ENCODE results near the gene NT5C1A. TPM values are rescaled to one million over a fixed set of nuclear protein-coding genes. Genes with fewer than 3 reads are reported as not detected.

Gene NT5C1A
- total RNA-seq (2021) (not detected in 2 replicates), Bru-seq, nascent RNA (not detected), BruChase-seq, experiment 1, labeled RNA remaining after a 2-hour chase (not detected), BruChase-seq, experiment 2, labeled RNA remaining after a 6-hour chase (not detected)
- long read RNA-seq, result 0 reads

DNA sequence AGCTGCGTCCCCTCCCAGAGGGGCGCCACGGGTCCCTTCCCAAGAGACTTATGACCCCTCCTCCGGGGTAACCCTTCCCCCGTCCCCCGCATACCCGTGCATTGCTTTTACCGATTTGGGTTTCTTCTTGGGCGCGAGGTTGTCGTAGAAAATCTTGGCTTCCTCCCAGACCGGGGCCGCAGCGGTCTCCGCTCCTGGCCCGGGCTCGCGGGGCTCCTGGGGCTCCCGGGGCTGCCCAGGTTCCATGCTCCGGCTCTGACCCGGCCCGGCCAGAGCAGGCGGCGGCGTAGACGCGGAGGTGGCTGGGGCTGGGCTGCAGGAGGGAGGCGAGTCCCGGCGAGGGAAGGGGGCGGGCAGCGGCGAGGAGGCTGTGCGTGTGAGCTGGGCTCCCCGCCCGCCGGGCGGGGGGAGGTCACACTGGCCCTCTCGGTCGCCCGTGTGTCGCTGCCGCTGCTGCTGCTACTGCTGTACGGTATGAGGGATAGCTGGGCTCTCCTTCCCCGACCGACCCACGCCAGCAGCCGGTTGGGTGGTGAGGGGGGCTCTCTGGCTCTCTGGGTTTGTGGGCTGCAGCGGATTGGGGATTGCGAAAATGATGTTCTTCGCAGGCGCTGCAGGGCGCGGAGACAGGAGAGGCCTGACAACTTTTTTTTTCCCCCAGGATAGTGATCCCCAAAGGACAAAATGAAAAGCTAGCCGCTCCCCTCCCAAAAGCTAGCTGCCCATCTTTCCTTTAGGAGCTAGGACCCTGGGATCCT is at the start of gene NT5C1A:
Gene NT5C1A (minus strand): TSS at position 315 of the 758 bp plus-strand sequence. CDS start 69 bp downstream, at position 246.
- ChIA-PET CTCF (interaction anchor here (1.5 to 1.9 kb wide), 2 partner anchors 14 to 48 kb away, joined by 4 to 9 read pairs; no protein-coding TSS in a partner anchor), POLR2A (ENCODE audit: low non-redundant PET) (no interaction called here)
- no peak for TF ChIP-seq EZH2 (IDR thresholded peaks at IDR 0.05; ENCODE audit: borderline replicate concordance, low read depth, low read length, poor library complexity, severe bottlenecking)
- TF ChIP-seq, protein P1, sequence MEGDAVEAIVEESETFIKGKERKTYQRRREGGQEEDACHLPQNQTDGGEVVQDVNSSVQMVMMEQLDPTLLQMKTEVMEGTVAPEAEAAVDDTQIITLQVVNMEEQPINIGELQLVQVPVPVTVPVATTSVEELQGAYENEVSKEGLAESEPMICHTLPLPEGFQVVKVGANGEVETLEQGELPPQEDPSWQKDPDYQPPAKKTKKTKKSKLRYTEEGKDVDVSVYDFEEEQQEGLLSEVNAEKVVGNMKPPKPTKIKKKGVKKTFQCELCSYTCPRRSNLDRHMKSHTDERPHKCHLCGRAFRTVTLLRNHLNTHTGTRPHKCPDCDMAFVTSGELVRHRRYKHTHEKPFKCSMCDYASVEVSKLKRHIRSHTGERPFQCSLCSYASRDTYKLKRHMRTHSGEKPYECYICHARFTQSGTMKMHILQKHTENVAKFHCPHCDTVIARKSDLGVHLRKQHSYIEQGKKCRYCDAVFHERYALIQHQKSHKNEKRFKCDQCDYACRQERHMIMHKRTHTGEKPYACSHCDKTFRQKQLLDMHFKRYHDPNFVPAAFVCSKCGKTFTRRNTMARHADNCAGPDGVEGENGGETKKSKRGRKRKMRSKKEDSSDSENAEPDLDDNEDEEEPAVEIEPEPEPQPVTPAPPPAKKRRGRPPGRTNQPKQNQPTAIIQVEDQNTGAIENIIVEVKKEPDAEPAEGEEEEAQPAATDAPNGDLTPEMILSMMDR (conservative IDR thresholded peaks at IDR 0.05; ENCODE audit: low read depth, low read length), result no peak
- Histone ChIP-seq H3K4me1 (ENCODE audit: insufficient read depth, low read length, poor library complexity, severe bottlenecking) (no peaks in the 10 kb centered on the region), H3K9me3 (ENCODE audit: low read depth, low read length, poor library complexity, severe bottlenecking) (no peaks in the 10 kb centered on the region), H3K4me3 (ENCODE audit: low read depth, low read length, poor library complexity, severe bottlenecking) (peak within 1 kb of the TSS; percentile 43), H3K27me3 (replicated peaks; ENCODE audit: insufficient read depth, low read depth, low read length, poor library complexity) (peaks cover 45% of the 10 kb centered on the region), H3K36me3 (ENCODE audit: insufficient read depth, low read length, poor library complexity, severe bottlenecking) (no peaks in the 10 kb centered on the region), H3K27ac (ENCODE audit: low read depth, low read length, poor library complexity, severe bottlenecking) (no peak within 1 kb of the TSS)
- BruUV-seq (replicated peaks), result no TSS peak
- DNase-seq (ENCODE audit: low spot score), result no peak
- intact Hi-C loops (cut with micrococcal nuclease; ENCODE audit: unreplicated experiment), result no loop called here

DNA sequence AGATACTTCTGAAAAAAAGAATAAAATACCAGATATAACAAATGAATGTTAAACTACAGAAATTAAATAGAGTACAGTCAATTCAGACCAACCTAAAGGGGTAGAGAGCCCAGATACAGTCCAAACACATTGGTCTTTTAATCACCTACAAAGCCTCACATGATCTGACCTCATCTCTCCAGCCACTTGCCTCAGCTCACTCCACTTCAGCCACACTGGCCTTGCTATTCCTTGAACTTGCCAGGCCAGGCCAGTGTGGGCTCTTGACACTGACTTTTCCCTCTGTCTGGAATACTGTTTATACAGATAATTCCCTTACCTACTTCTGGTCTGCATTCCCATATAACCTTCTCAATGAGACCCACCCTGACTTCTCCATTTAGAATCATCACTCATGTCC is 49.8 kb upstream of the NT5C1A start:
- Histone ChIP-seq H3K27me3 (replicated peaks; ENCODE audit: insufficient read depth, low read depth, low read length, poor library complexity) (peaks cover 32% of the 10 kb centered on the region), H3K9me3 (ENCODE audit: low read depth, low read length, poor library complexity, severe bottlenecking) (no peaks in the 10 kb centered on the region), H3K4me3 (ENCODE audit: low read depth, low read length, poor library complexity, severe bottlenecking) (no peak overlapping the region), H3K4me1 (ENCODE audit: insufficient read depth, low read length, poor library complexity, severe bottlenecking) (no peaks in the 10 kb centered on the region), H3K36me3 (ENCODE audit: insufficient read depth, low read length, poor library complexity, severe bottlenecking) (no peaks in the 10 kb centered on the region), H3K27ac (ENCODE audit: low read depth, low read length, poor library complexity, severe bottlenecking) (no peak overlapping the region)
- BruUV-seq (replicated peaks), result no TSS peak
- POLR2A ChIA-PET (ENCODE audit: low non-redundant PET), result interaction anchor here (0.6 kb wide), 1 partner anchor 262 kb away, joined by 3 read pairs; no protein-coding TSS in a partner anchor
- DNase-seq (ENCODE audit: low spot score), result no peak
- CTCF ChIA-PET, result no interaction called here
- TF ChIP-seq EZH2 (IDR thresholded peaks at IDR 0.05; ENCODE audit: borderline replicate concordance, low read depth, low read length, poor library complexity, severe bottlenecking), result no peak
- TF ChIP-seq, protein P1 (conservative IDR thresholded peaks at IDR 0.05; ENCODE audit: low read depth, low read length), result no peak
- intact Hi-C loops (cut with micrococcal nuclease; ENCODE audit: unreplicated experiment), result loop anchor here (2.0 to 5.0 kb wide), 2 partner anchors 113 to 214 kb away; no protein-coding TSS in a partner anchor

DNA sequence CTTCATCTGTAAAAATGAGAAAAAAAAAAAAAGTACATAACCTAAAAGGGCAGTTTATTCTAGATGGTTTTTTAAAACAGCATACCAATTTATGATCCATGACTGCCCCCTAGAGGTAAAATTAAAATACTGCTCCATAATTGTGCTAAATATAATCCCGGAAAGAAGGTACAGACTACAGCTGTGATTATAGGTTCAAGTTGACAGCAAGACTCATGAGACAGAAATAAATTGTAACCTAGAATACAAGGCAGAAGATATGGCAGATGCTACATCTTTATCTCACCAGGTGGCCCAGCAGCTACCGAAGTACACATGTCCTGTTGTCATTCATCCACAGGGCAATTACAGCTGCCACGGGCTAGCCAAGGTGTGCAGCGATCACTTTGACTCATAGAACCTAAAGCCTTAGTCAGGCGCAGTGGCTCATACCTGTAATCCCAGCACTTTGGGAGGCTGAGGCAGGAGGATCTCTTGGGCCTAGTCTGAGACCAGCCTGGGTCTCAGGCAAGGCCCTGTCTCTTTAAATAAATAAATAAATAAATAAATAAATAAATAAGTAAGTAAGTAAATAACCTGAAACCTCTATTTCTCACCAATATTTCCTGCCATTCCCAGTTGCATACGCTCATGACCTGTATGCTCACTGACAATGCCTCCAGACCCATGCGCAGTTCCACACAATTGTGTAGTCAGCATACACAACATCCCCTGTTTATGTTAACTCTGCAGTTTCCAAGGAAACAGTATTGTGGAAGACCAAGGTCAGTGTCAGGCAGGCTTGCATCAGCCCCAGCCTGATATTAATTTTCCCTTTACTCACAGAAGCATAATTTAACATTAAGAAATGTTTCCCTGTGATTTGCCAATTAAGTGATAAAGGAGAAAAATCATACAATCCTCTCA is 48.4 kb upstream of the NT5C1A start:
- DNase-seq (ENCODE audit: low spot score), result peak; percentile 81
- intact Hi-C loops (cut with micrococcal nuclease; ENCODE audit: unreplicated experiment), result loop anchor here (2.0 to 5.0 kb wide), 2 partner anchors 112 to 213 kb away; no protein-coding TSS in a partner anchor
- Histone ChIP-seq H3K9me3 (ENCODE audit: low read depth, low read length, poor library complexity, severe bottlenecking) (no peaks in the 10 kb centered on the region), H3K4me1 (ENCODE audit: insufficient read depth, low read length, poor library complexity, severe bottlenecking) (no peaks in the 10 kb centered on the region), H3K27me3 (replicated peaks; ENCODE audit: insufficient read depth, low read depth, low read length, poor library complexity) (peaks cover 20% of the 10 kb centered on the region), H3K4me3 (ENCODE audit: low read depth, low read length, poor library complexity, severe bottlenecking) (no peak overlapping the region), H3K27ac (ENCODE audit: low read depth, low read length, poor library complexity, severe bottlenecking) (no peak overlapping the region), H3K36me3 (ENCODE audit: insufficient read depth, low read length, poor library complexity, severe bottlenecking) (no peaks in the 10 kb centered on the region)
- POLR2A ChIA-PET (ENCODE audit: low non-redundant PET), result no interaction called here
- no peak for TF ChIP-seq EZH2 (IDR thresholded peaks at IDR 0.05; ENCODE audit: borderline replicate concordance, low read depth, low read length, poor library complexity, severe bottlenecking)
- TF ChIP-seq, protein P1 (conservative IDR thresholded peaks at IDR 0.05; ENCODE audit: low read depth, low read length), result peak; percentile 79
- no TSS peak for BruUV-seq (replicated peaks)
- CTCF ChIA-PET, result interaction anchor here (0.6 to 1.9 kb wide), 5 partner anchors 49 to 1534 kb away, joined by 3 to 4 read pairs (median 3); no protein-coding TSS in a partner anchor

Data from A673 (cell line).